HUES64 (cell line): ENCODE results near the gene DIAPH2.
A peak's percentile ranks its signal among the peaks of the same experiment; 100 is the strongest.
"Not testable (repeated sequence)": the region's sequence is repeated elsewhere in the genome, so short reads cannot be mapped to it uniquely, and the experiment has no call there.

Source experiments
- H3K27ac ChIP-seq: 2 replicates; pipeline ENCODE4 v1.7.0; 2013; ENCODE audit warnings: low read depth, low read length, inconsistent platforms
- H3K27me3 ChIP-seq: 2 replicates; pipeline ENCODE4 v1.6.1; 2013; ENCODE audit warnings: mild to moderate bottlenecking, low read length; ENCODE audit not compliant: insufficient read depth
- H3K36me3 ChIP-seq: 2 replicates; pipeline ENCODE4 v1.6.1; 2013; ENCODE audit warnings: mild to moderate bottlenecking, low read length; ENCODE audit not compliant: insufficient read depth
- H3K4me1 ChIP-seq: 2 replicates; pipeline ENCODE4 v1.6.1; 2013; ENCODE audit warnings: mild to moderate bottlenecking, low read length, moderate library complexity; ENCODE audit not compliant: insufficient read depth
- H3K4me3 ChIP-seq: 2 replicates; pipeline ENCODE4 v1.5.1; 2013; ENCODE audit warnings: mild to moderate bottlenecking, low read length, moderate library complexity
- H3K9ac ChIP-seq: 2 replicates; pipeline ENCODE4 v1.6.1; 2013; ENCODE audit warnings: mild to moderate bottlenecking, low read depth, low read length
- H3K9me3 ChIP-seq: 2 replicates; pipeline ENCODE4 v1.6.1; 2013; ENCODE audit warnings: low read depth, low read length; ENCODE audit not compliant: insufficient read depth
- WGBS: fragments of 150-250, 120-280 bp; methylation state at CpG from one replicate; pipeline ENCODE4 v1.1.7; 2013; ENCODE audit warnings: missing lambda C conversion rate; 5-methylcytosine and 5-hydroxymethylcytosine counted together

DIAPH2 gene

DNA sequence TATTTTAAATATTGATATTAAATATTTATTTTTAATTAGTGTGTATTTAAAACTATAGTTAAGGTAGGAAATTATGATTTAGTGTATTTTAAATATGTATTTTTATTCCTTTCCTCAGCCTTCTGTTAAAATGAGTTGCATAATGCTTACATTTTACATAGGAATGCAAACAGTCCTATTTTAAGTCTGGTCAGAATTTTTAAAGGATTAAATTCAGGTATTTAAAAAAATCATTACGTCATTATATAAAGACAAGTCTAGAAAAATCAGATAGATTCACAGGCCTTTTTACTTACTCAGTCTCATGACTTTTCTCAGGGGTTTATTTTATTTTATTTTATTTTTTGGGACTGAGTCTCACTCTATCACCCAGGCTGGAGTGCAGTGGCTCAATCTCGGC, 148.7 kb downstream of the DIAPH2 start:
- no peaks in the 10 kb centered on the region for H3K4me1 ChIP-seq
- no peak overlapping the region for H3K27ac ChIP-seq
- no peaks in the 10 kb centered on the region for H3K36me3 ChIP-seq
- H3K9me3 ChIP-seq = no peaks in the 10 kb centered on the region
- 91% methylated on average over 1 of the region's 2 CpGs for WGBS
- no peak overlapping the region for H3K4me3 ChIP-seq
- H3K9ac ChIP-seq = no peak overlapping the region
- H3K27me3 ChIP-seq = no peaks in the 10 kb centered on the region

DNA sequence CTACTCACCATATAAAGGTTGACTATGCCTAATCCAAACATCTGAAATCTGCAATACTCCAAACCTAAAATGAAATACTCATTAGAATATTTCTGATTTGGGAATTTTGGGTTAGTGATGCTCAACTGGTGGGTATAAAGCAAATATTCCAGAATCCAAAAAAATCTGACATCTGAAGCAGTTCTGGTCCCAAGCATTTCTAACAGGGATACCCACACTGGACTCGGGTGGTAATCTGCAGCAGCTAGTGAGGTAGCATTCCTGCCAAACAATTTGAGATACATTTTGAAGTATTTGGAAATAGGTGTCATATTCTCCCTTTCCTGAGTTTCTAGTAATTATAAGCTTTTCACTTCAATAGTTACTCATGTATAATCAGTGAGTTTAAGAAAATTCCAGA, 149.5 kb downstream of the DIAPH2 start:
- H3K9ac ChIP-seq = no peak overlapping the region
- H3K27ac ChIP-seq = no peak overlapping the region

GRCh38 chrX:96835660-96836289, 151.1 kb downstream of the DIAPH2 start:
- H3K9me3 ChIP-seq = no peaks in the 10 kb centered on the region
- WGBS = 96% methylated on average over 4 of the region's 5 CpGs
- no peaks in the 10 kb centered on the region for H3K27me3 ChIP-seq
- no peak overlapping the region for H3K27ac ChIP-seq
- H3K36me3 ChIP-seq = no peaks in the 10 kb centered on the region
- H3K4me1 ChIP-seq = no peaks in the 10 kb centered on the region
- no peak overlapping the region for H3K4me3 ChIP-seq
- H3K9ac ChIP-seq = no peak overlapping the region

More for the DNA sequence above, 149.5 kb downstream of the DIAPH2 start:
- H3K27me3 ChIP-seq = no peaks in the 10 kb centered on the region
- WGBS = 83% methylated on average over 1 of the region's 1 CpG
- H3K9me3 ChIP-seq = no peaks in the 10 kb centered on the region
- no peaks in the 10 kb centered on the region for H3K4me1 ChIP-seq
- H3K4me3 ChIP-seq = no peak overlapping the region
- no peaks in the 10 kb centered on the region for H3K36me3 ChIP-seq

DNA sequence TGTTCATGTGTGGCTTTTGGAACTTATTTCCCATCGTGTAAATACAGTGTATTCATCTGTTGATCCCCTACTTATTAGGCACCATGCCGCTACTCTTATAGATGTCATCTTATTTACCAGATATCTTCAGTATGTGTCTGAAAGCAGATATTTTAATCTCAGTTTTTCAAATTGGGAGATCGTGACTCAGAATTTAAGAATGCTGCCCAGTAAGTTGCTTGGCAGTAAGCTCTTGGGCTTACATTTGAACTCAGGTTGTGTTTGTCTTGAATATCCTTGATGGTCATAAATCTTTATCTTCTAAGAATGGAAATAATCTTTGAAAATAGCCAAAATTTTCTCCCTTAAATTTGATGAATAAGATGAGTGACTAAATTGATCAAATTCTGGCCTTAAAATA, 153.2 kb downstream of the DIAPH2 start:
- Histone ChIP-seq H3K27me3 (no peaks in the 10 kb centered on the region), H3K36me3 (no peaks in the 10 kb centered on the region), H3K9me3 (no peaks in the 10 kb centered on the region), H3K9ac (no peak overlapping the region), H3K4me1 (peaks cover 5% of the 10 kb centered on the region), H3K27ac (no peak overlapping the region), H3K4me3 (no peak overlapping the region)
- WGBS = no CpG with 5 or more reads among the region's 3 CpGs

- H3K4me3 ChIP-seq = no peak overlapping the region
- 67% methylated on average over 1 of the region's 1 CpG for WGBS
- no peak overlapping the region for H3K27ac ChIP-seq
- H3K36me3 ChIP-seq = no peaks in the 10 kb centered on the region
- no peak overlapping the region for H3K9ac ChIP-seq
- H3K9me3 ChIP-seq = no peaks in the 10 kb centered on the region
- H3K4me1 ChIP-seq = peaks cover 10% of the 10 kb centered on the region
- no peaks in the 10 kb centered on the region for H3K27me3 ChIP-seq
Observed at GRCh38 chrX:96838537-96838936, 153.9 kb downstream of the DIAPH2 start.

GRCh38 chrX:96841325-96841724, 156.7 kb downstream of the DIAPH2 start:
- Histone ChIP-seq H3K9ac (no peak overlapping the region), H3K27me3 (no peaks in the 10 kb centered on the region), H3K9me3 (no peaks in the 10 kb centered on the region), H3K27ac (peak overlapping the region; percentile 58; the same call in 1 of the 2 replicates), H3K36me3 (no peaks in the 10 kb centered on the region), H3K4me1 (peaks cover 10% of the 10 kb centered on the region), H3K4me3 (no peak overlapping the region)
- WGBS = 82% methylated on average over 1 of the region's 1 CpG

- not testable (repeated sequence) for H3K27me3 ChIP-seq, H3K36me3 ChIP-seq, H3K9me3 ChIP-seq, H3K4me3 ChIP-seq, H3K4me1 ChIP-seq
- peak overlapping the region; percentile 49 for H3K27ac ChIP-seq
- 15% methylated on average over 3 of the region's 3 CpGs for WGBS
- H3K9ac ChIP-seq = peak overlapping the region; percentile 24; the same call in 1 of the 2 replicates
Observed at GRCh38 chrX:96841866-96842265, 157.2 kb downstream of the DIAPH2 start.

DNA sequence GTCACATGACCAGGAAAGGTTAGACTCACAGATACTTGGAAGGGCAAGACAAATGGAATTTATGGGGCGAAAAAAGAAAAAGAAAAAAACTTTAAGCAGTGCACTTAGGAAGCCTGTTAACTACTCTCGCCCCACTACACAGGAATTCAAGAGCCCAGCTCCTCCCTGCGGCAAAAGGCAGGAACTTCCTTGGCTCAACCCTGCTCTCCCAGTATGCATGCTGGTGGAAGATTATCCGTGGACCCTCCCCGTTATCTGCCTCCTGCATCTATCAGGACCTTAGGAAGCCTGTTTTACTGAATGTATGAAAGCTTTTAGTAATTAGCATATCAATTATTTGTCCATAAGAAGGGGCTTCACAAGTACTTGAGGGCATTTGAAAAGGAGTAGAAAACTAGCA, 158.9 kb downstream of the DIAPH2 start:
- Histone ChIP-seq H3K9ac (no peak overlapping the region), H3K36me3 (no peaks in the 10 kb centered on the region), H3K27me3 (no peaks in the 10 kb centered on the region), H3K9me3 (no peaks in the 10 kb centered on the region), H3K4me3 (no peak overlapping the region), H3K27ac (no peak overlapping the region), H3K4me1 (peaks cover 13% of the 10 kb centered on the region)
- WGBS = 20% methylated on average over 3 of the region's 5 CpGs

DNA sequence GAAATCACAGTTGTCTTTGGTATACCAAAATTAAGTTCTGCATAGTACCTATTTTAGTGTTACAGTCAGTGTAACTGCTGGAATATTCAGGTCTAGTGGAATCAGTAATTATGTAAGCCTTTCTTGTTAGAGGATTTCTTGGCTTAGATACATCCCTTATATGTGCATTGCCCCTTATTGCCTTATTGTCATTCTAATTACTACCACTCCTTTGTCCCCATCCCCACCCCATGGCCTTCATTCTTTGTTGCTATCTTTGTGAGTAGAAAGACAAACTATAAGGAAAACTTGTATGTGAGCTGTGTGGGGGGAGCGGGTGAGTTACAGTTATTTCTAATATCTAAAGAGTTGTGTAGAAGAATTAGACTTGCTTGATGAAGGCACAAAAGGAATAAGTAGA, 162.2 kb downstream of the DIAPH2 start:
- no peaks in the 10 kb centered on the region for H3K27me3 ChIP-seq
- no peaks in the 10 kb centered on the region for H3K9me3 ChIP-seq
- WGBS = 73% methylated on average over 1 of the region's 1 CpG
- H3K9ac ChIP-seq = no peak overlapping the region
- no peak overlapping the region; the same call in 1 of the 2 replicates for H3K27ac ChIP-seq
- H3K4me3 ChIP-seq = no peak overlapping the region
- H3K36me3 ChIP-seq = no peaks in the 10 kb centered on the region
- peaks cover 13% of the 10 kb centered on the region for H3K4me1 ChIP-seq

DNA sequence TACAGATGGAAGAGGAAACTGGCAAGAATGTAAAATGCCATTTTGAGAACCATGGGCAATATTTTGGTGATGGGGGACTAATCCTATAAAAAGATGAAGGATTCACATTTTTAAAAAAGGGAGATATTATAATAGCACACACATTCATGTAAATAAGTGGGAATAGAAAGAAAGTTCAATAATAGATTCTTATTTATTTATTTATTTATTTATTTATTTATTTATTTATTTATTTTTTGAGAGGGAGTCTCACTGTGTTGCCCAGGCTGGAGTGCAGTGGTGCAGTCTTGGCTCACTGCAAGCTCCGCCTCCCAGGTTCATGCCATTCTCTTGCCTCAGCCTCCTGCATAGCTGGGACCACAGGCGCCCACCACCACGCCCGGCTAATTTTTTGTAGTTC, 174.8 kb downstream of the DIAPH2 start:
- 100% methylated on average over 4 of the region's 4 CpGs for WGBS
- H3K36me3 ChIP-seq, H3K27ac ChIP-seq, H3K27me3 ChIP-seq, H3K4me3 ChIP-seq, H3K4me1 ChIP-seq, H3K9ac ChIP-seq, H3K9me3 ChIP-seq: not testable (repeated sequence)

DNA sequence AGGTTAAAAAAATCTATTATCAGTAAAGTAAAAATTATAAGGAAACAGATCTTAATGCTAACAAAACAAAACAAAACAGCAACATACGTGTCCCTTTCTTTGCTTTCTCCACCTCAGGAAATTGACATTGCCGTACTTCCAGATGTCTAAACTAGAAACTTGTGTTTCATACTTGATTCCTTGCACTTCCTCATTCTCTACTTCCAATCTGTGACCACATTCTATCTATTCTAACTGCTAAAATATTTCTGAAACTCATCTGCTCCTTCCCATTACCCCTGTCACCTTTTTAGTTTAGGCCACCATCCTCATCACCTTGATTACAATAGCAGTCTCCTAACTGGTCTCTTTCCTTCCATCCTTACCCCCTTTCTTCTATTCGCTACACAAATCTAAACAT, 176.6 kb downstream of the DIAPH2 start:
- Histone ChIP-seq H3K27me3 (no peaks in the 10 kb centered on the region), H3K9ac (no peak overlapping the region), H3K4me1 (no peaks in the 10 kb centered on the region), H3K4me3 (no peak overlapping the region), H3K9me3 (no peaks in the 10 kb centered on the region), H3K36me3 (no peaks in the 10 kb centered on the region), H3K27ac (no peak overlapping the region)
- 94% methylated on average over 3 of the region's 3 CpGs for WGBS

- H3K4me3 ChIP-seq = no peak overlapping the region
- no peak overlapping the region for H3K27ac ChIP-seq
- no peak overlapping the region for H3K9ac ChIP-seq
- H3K27me3 ChIP-seq = no peaks in the 10 kb centered on the region
- H3K9me3 ChIP-seq = no peaks in the 10 kb centered on the region
- H3K4me1 ChIP-seq = no peaks in the 10 kb centered on the region
- H3K36me3 ChIP-seq = no peaks in the 10 kb centered on the region
- 96% methylated on average over 4 of the region's 4 CpGs for WGBS
Observed at GRCh38 chrX:96861661-96862060, 177.0 kb downstream of the DIAPH2 start.
